ENCODE measurements around the gene LIMK1. TPM values are rescaled to one million over a fixed set of nuclear protein-coding genes. Genes with fewer than 3 reads are reported as not detected.

The LIMK1 gene
- total RNA-seq, 1 donor from 2014 or later: 53.1 TPM

GRCh38 chr7:74141705-74142104, 58.1 kb downstream of the LIMK1 start:
- no peak for DNase-seq
- Histone ChIP-seq H3K27me3 (no peaks in the 10 kb centered on the region), H3K9me3 (no peaks in the 10 kb centered on the region), H3K4me3 (no peak overlapping the region), H3K36me3 (no peaks in the 10 kb centered on the region), H3K4me1 (no peaks in the 10 kb centered on the region), H3K27ac (no peak overlapping the region)
- intact Hi-C loops (cut with DNase I): no loop called here
- TF ChIP-seq, protein P1, sequence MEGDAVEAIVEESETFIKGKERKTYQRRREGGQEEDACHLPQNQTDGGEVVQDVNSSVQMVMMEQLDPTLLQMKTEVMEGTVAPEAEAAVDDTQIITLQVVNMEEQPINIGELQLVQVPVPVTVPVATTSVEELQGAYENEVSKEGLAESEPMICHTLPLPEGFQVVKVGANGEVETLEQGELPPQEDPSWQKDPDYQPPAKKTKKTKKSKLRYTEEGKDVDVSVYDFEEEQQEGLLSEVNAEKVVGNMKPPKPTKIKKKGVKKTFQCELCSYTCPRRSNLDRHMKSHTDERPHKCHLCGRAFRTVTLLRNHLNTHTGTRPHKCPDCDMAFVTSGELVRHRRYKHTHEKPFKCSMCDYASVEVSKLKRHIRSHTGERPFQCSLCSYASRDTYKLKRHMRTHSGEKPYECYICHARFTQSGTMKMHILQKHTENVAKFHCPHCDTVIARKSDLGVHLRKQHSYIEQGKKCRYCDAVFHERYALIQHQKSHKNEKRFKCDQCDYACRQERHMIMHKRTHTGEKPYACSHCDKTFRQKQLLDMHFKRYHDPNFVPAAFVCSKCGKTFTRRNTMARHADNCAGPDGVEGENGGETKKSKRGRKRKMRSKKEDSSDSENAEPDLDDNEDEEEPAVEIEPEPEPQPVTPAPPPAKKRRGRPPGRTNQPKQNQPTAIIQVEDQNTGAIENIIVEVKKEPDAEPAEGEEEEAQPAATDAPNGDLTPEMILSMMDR (IDR thresholded peaks at IDR 0.05): no peak
- no peak for ATAC-seq

DNA sequence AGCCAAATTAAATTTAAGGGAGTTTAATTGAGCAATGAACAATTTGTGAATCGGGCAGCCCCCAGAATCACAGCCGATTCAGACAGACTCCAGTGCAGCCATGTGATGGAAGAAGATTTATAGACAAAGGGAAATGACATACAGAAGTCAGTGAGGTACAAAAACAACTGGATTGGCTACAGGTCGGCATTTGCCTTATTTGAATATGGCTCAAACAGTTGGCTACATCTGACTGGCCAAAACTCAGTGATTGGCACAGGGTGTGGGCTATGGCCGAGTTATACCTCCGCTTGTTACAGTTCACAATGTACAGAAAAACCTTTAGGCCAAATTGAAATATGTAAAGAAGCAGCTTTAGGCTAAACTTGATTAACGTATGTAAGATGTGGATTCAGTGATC, 59.8 kb downstream of the LIMK1 start:
- DNase-seq: no peak
- TF ChIP-seq, protein P1 (IDR thresholded peaks at IDR 0.05): no peak
- H3K36me3 ChIP-seq: no peaks in the 10 kb centered on the region
- no peak overlapping the region for H3K27ac ChIP-seq
- H3K4me1 ChIP-seq: no peaks in the 10 kb centered on the region
- no peaks in the 10 kb centered on the region for H3K27me3 ChIP-seq
- no peak overlapping the region for H3K4me3 ChIP-seq
- ATAC-seq: no peak
- H3K9me3 ChIP-seq: no peaks in the 10 kb centered on the region
- intact Hi-C loops (cut with DNase I): no loop called here

- H3K4me1 ChIP-seq: no peaks in the 10 kb centered on the region
- no peak for ATAC-seq
- H3K4me3 ChIP-seq: no peak overlapping the region
- intact Hi-C loops (cut with DNase I): no loop called here
- no peaks in the 10 kb centered on the region for H3K36me3 ChIP-seq
- no peaks in the 10 kb centered on the region for H3K27me3 ChIP-seq
- no peak overlapping the region for H3K27ac ChIP-seq
- H3K9me3 ChIP-seq: no peaks in the 10 kb centered on the region
- TF ChIP-seq, protein P1 (IDR thresholded peaks at IDR 0.05): no peak
- no peak for DNase-seq
Observed at GRCh38 chr7:74148491-74148890, 64.9 kb downstream of the LIMK1 start.

- Histone ChIP-seq H3K27me3 (no peaks in the 10 kb centered on the region), H3K4me1 (no peaks in the 10 kb centered on the region), H3K9me3 (no peaks in the 10 kb centered on the region), H3K4me3 (no peak overlapping the region), H3K36me3 (no peaks in the 10 kb centered on the region), H3K27ac (no peak overlapping the region)
- TF ChIP-seq, protein P1 (IDR thresholded peaks at IDR 0.05): no peak
- intact Hi-C loops (cut with DNase I): no loop called here
- ATAC-seq (no peak), DNase-seq (no peak)
Observed at GRCh38 chr7:74149071-74149470, 65.5 kb downstream of the LIMK1 start.

GRCh38 chr7:74149603-74150002, 66.0 kb downstream of the LIMK1 start:
- TF ChIP-seq, protein P1 (IDR thresholded peaks at IDR 0.05): no peak
- no peak for ATAC-seq
- intact Hi-C loops (cut with DNase I): no loop called here

GRCh38 chr7:74153736-74154135, 70.1 kb downstream of the LIMK1 start:
- ATAC-seq (no peak), DNase-seq (no peak)
- TF ChIP-seq, protein P1 (IDR thresholded peaks at IDR 0.05): no peak
- intact Hi-C loops (cut with DNase I): no loop called here
- no peaks in the 10 kb centered on the region for H3K36me3 ChIP-seq
- no peak overlapping the region for H3K4me3 ChIP-seq
- no peak overlapping the region for H3K27ac ChIP-seq
- H3K27me3 ChIP-seq: no peaks in the 10 kb centered on the region
- H3K4me1 ChIP-seq: no peaks in the 10 kb centered on the region
- H3K9me3 ChIP-seq: no peaks in the 10 kb centered on the region

More at GRCh38 chr7:74149603-74150002, 66.0 kb downstream of the LIMK1 start:
- Histone ChIP-seq H3K36me3 (no peaks in the 10 kb centered on the region), H3K27ac (no peak overlapping the region), H3K9me3 (no peaks in the 10 kb centered on the region), H3K27me3 (no peaks in the 10 kb centered on the region), H3K4me1 (no peaks in the 10 kb centered on the region), H3K4me3 (no peak overlapping the region)
- DNase-seq: no peak
